DND-41 (cell line): ENCODE data around the gene OTX1.

Experiments
- ATAC-seq: fragments of 200-7000 bp; cut with Tn5 transposase; 3 replicates; pipeline ENCODE4 v1.9.1; 2021; ENCODE audit warnings: low read depth; ENCODE audit not compliant: insufficient read depth
- DNase-seq: peaks from one replicate; pipeline ENCODE4 v3.0.0-alpha.2; 2020
- H2AFZ ChIP-seq: 2 replicates; pipeline ENCODE4 v1.6.0; 2012; ENCODE audit warnings: low read depth, low read length
- H3K27ac ChIP-seq: 2 replicates; pipeline ENCODE4 v1.5.1; 2012; ENCODE audit warnings: low read length, inconsistent platforms
- H3K27me3 ChIP-seq: fragments of 200-600 bp; sonication (generic); 2 replicates; pipeline ENCODE4 v1.6.0; 2012; ENCODE audit warnings: low read length, mild to moderate bottlenecking, inconsistent platforms; ENCODE audit not compliant: insufficient read depth, poor library complexity
- H3K36me3 ChIP-seq: 2 replicates; pipeline ENCODE4 v1.5.1; 2012; ENCODE audit warnings: low read length, inconsistent platforms; ENCODE audit not compliant: insufficient read depth
- H3K4me1 ChIP-seq: 2 replicates; pipeline ENCODE4 v1.5.1; 2012; ENCODE audit warnings: mild to moderate bottlenecking, low read length; ENCODE audit not compliant: insufficient read depth
- H3K4me2 ChIP-seq: 2 replicates; pipeline ENCODE4 v1.6.0; 2012; ENCODE audit warnings: mild to moderate bottlenecking, moderate library complexity, low read length, inconsistent platforms; ENCODE audit not compliant: insufficient read depth
- H3K4me3 ChIP-seq, 2 experiments: fragments of 200-600 bp in 1 of 2; shearing (Covaris generic) in 1 of 2; 2 replicates each; pipeline ENCODE4 v1.5.1; 2012 to 2016; ENCODE audit warnings: inconsistent platforms in 2 of 2, low read length in 2 of 2, mild to moderate bottlenecking in 2 of 2, low read depth in 1 of 2, moderate library complexity in 1 of 2
- H3K79me2 ChIP-seq: 2 replicates; pipeline ENCODE4 v1.6.0; 2012; ENCODE audit warnings: low read length, inconsistent platforms; ENCODE audit not compliant: insufficient read depth
- H3K9ac ChIP-seq: 2 replicates; pipeline ENCODE4 v1.6.0; 2012; ENCODE audit warnings: low read depth, mild to moderate bottlenecking, inconsistent platforms, low read length, moderate library complexity
- H3K9me3 ChIP-seq: 2 replicates; pipeline ENCODE4 v1.5.1; 2012; ENCODE audit warnings: low read length, moderate library complexity, mild to moderate bottlenecking, inconsistent platforms; ENCODE audit not compliant: insufficient read depth, severe bottlenecking
- H4K20me1 ChIP-seq: 2 replicates; pipeline ENCODE4 v1.6.0; 2012; ENCODE audit warnings: low read length; ENCODE audit not compliant: insufficient read depth
- EZH2 ChIP-seq: IDR thresholded peaks from 3 replicates; pipeline ENCODE4 v1.6.1; 2012; ENCODE audit warnings: borderline replicate concordance, low read depth, mild to moderate bottlenecking, moderate library complexity, low read length, inconsistent platforms; ENCODE audit not compliant: severe bottlenecking
- TF ChIP-seq, protein P1 (sequence below): IDR thresholded peaks from 2 replicates; pipeline ENCODE4 v1.5.1; 2012; ENCODE audit warnings: borderline replicate concordance, low read length, moderate library complexity, mild to moderate bottlenecking; ENCODE audit not compliant: poor library complexity, severe bottlenecking; ENCODE audit errors: extremely low read depth

OTX1 gene

GRCh38 chr2:63049970-63050333 lies 678 bp upstream of the OTX1 start:
- H3K4me1 ChIP-seq: peaks cover 28% of the 10 kb centered on the region
- H3K9ac ChIP-seq: peak overlapping the region; percentile 79
- H3K27ac ChIP-seq: peak overlapping the region; percentile 86
- peak overlapping the region; percentile 77 to 81 for H3K4me3 ChIP-seq
- no peaks in the 10 kb centered on the region for H4K20me1 ChIP-seq
- H3K9me3 ChIP-seq: no peaks in the 10 kb centered on the region
- DNase-seq: no peak
- H3K27me3 ChIP-seq: peaks cover 5% of the 10 kb centered on the region
- peaks cover 34% of the 10 kb centered on the region for H3K36me3 ChIP-seq
- H3K4me2 ChIP-seq: peak overlapping the region; percentile 96
- no peak for ATAC-seq
- TF ChIP-seq, protein P1, sequence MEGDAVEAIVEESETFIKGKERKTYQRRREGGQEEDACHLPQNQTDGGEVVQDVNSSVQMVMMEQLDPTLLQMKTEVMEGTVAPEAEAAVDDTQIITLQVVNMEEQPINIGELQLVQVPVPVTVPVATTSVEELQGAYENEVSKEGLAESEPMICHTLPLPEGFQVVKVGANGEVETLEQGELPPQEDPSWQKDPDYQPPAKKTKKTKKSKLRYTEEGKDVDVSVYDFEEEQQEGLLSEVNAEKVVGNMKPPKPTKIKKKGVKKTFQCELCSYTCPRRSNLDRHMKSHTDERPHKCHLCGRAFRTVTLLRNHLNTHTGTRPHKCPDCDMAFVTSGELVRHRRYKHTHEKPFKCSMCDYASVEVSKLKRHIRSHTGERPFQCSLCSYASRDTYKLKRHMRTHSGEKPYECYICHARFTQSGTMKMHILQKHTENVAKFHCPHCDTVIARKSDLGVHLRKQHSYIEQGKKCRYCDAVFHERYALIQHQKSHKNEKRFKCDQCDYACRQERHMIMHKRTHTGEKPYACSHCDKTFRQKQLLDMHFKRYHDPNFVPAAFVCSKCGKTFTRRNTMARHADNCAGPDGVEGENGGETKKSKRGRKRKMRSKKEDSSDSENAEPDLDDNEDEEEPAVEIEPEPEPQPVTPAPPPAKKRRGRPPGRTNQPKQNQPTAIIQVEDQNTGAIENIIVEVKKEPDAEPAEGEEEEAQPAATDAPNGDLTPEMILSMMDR: no peak
- TF ChIP-seq EZH2: no peak
- H3K79me2 ChIP-seq: peaks cover 22% of the 10 kb centered on the region
- peak overlapping the region; percentile 93 for H2AFZ ChIP-seq

DNA sequence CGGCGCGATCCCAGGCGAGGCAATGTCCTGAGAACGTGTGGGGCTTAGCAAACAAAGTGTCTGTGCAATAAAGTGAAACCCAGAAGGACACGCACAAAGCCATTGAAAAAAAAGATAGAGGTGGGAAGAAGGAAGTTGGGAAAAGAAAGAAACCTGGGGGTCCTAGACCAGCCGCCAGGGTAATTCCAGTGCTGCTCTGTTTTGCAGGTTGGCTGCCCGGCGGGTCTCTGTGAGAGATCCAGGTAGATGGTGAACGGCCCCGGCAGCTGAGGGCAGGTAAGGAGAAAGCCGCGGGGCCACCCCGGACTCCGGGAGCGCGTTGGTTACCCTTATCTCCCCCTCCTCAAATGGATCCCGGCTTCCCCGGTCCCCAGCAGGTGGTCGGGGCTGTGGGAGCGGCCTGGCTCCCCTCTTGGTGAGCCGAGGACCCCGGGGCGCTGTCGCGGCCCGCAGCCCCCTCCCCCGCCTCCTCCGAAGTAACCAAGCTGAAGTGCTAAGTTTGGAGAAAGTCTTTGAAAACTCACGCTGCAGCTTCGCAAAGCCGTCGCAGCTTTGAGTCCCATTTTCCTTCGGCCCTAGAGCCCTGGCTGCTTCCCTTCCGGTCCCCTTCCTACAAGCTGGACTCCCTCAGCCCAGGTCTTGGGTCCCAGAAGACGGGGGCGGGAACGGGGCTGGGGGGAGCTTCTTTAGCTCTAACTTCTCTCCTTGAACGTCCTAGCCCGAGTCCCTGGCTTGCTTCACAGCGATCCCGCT lies 588 bp downstream of the OTX1 start:
- H3K27ac ChIP-seq: peak overlapping the region; percentile 86
- H3K36me3 ChIP-seq: peaks cover 47% of the 10 kb centered on the region
- H3K27me3 ChIP-seq: peaks cover 5% of the 10 kb centered on the region
- ATAC-seq (no peak), DNase-seq (peak; percentile 27)
- H3K4me2 ChIP-seq: peak overlapping the region; percentile 96
- peaks cover 22% of the 10 kb centered on the region for H3K79me2 ChIP-seq
- TF ChIP-seq EZH2: no peak
- TF ChIP-seq, protein P1: no peak
- peak overlapping the region; percentile 92 for H2AFZ ChIP-seq
- H3K9me3 ChIP-seq: no peaks in the 10 kb centered on the region
- peaks cover 28% of the 10 kb centered on the region for H3K4me1 ChIP-seq
- peak overlapping the region; percentile 81 to 93 for H3K4me3 ChIP-seq
- H4K20me1 ChIP-seq: no peaks in the 10 kb centered on the region
- peak overlapping the region; percentile 79 for H3K9ac ChIP-seq

DNA sequence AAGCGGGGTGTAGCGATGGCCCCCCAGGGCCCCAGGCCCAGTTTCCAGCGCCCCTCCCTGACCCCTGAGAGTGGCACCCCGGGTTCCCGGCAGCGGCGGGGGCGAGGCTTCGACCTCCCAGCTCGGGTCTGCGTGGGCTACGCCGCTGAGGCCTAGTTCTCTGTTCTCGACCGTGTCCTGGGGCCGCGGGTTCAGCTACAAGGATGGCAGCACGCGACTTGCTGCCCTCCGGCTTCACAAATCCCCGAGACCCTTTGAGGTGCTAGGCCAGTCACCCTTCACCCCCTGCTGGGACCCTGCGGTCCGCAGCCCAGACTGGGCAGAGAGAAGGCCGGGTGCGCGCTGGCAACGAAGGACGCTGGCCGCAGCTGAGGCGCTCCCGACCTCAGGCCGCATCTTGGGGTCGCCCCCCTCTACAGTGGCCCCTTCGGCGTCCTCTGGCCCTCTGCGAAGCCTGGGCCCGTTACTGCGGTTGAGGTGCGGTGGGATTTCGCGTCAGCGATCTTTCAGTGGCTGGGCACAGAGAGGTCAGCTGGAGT lies 1.2 kb downstream of the OTX1 start:
- Histone ChIP-seq H3K4me1 (peaks cover 28% of the 10 kb centered on the region), H3K27ac (peak overlapping the region; percentile 47; the same call in 1 of the 2 replicates), H3K4me3 (peak overlapping the region; percentile 81 to 93; a peak in 3 of 4 replicates), H3K9ac (peak overlapping the region; percentile 79), H3K9me3 (no peaks in the 10 kb centered on the region), H3K4me2 (peak overlapping the region; percentile 96), H3K79me2 (peaks cover 22% of the 10 kb centered on the region), H4K20me1 (no peaks in the 10 kb centered on the region), H3K36me3 (peaks cover 53% of the 10 kb centered on the region), H2AFZ (no peak overlapping the region; the same call in 1 of the 2 replicates), H3K27me3 (peaks cover 5% of the 10 kb centered on the region)
- no peak for TF ChIP-seq EZH2
- TF ChIP-seq, protein P1: no peak
- ATAC-seq: no peak
- no peak for DNase-seq
